ENCODE measurements around the gene SASS6.

Gene SASS6

DNA sequence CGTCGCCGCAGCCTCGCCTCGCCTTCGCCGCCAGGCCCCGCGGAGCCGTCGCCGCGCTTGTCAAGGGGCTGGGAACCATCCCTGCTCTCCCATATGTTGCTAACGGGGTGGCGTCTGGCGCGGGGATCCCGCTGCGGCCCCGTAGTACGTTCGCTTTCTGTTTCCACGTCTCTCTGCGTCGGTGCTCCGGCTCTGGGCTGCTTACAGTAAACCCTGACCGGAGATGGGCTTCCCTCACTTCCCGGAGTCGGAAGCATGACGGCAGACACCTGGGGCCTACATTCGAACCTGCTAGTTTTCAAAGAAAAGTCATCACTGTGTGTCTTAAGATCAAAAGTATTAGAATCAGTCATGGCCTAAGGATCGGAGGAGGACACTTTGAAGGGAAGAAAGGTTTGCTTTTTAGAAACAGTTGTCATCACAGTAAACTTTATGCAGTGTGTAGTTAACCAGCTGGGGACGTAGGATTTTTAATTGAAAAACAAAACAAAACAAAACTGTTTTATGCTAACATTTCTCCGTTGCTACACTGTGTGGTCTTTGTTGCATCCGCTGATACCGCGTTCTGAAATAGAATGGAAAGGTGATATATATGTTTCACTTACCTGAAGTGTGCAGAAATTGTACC, 94.0 kb downstream of the SASS6 start:
- DNase-seq: peak; percentile 68 to 85 (median 78)

DNA sequence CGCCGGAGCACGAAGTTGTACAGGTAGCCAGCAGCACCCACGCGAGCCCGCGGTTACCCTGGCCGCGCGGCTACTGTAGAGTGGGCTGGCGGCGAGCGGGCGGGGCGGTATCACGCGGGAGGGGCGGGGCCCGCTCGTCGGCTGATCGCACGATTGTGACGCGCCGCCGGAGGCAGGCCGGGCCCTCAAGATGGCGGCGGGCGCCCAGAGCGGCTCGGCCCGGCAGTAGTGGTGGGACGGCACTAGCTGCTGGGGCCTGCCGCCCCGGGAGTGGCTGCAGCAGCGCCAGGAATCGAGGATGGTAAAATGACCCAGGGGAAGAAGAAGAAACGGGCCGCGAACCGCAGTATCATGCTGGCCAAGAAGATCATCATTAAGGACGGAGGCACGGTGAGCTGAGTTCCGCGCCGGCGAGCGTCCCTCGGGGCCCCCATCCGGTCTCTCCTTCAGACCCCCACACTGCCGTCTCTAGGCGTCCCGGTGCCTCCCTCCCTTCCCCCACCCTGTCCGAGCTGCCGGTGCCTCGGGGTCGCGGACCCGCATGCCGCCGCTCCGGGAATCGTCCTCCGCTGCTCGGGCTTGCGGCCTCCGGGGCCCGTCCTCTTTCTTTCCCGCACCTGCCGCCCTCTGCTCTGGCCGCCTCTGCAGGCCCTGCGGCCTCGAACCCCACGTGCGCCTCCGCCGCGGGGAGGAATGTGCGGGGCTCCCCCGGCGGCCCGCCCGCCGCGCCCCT, 94.6 kb downstream of the SASS6 start:
- DNase-seq: peak; percentile 79 to 89 (median 82)

DNA sequence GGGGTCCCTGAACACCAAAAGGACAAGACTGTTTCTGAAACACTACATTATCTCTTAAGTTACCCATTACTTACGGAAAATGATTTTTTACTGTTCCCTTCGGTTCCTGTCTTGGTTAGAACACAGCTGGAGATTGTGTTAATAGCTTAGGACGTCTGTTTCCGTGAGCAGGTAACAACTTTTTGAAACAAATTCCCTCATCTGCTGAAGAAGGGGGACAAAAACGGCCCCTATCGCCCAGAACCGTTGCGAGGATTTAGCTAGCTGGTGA, 95.1 kb downstream of the SASS6 start:
- DNase-seq: no peak

DNA sequence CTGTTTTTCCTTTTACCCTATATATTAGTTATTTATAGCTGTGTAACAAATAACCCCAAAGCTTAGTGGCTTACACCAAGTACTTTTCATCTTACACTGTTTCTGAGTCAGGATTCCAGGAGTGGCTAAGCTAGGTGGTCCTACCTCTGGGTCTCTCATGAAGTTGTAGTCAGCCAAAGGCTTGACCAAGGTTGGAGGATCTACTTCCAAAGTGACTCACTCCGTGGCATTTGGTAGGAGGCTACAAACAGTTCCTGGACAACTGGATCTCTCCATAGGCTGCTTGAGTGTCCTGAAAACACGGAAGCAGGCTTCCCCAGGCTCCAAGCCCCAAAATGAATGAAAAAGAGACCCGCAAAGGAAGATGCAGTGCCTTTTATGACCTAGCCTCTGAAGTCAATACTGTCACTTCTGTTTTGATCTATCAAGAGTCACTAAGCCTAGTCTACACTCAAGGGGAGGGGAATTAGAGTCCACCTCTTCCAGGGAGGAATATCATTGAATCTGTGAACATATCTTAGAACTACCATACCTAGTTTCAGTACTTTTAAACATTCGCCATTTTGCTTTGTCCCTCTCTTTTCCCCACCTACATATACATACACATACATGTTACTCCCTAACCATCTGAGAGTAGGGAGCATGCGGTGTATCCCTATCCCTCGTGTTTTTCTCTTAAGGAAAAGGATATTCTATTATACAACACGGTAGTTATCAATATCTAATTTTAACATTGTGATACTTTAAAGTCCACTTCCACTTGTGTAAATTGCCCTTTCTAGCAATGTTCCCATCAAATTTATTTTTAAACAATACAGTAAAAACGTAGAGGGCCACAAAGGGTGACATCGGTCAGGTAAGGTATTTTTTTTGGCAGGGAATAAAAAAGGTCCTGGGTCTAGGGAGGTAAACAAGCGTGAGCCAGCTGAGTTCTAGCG, 95.7 kb downstream of the SASS6 start:
- DNase-seq: peak in 3 of 6 experiments; percentile 2 to 32 (median 12)

DNA sequence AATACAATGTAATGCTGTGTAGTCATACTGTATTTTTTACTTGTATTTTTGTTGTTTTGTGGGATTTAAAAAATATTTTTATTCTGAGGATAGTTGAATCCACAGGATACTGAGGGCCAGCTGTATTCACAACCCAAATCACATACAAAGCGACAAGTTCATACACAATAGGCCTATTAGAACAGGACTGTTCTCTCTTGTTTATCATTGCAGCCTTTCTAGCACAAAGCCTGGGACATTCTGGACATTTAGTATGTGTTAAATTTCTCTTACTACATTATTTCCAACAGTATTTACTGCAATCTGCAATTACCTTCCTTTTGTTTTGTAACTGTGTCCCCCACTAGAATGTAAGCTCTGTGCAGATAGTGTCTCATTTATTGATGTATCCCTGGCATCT, 97.5 kb downstream of the SASS6 start:
- DNase-seq: no peak

DNA sequence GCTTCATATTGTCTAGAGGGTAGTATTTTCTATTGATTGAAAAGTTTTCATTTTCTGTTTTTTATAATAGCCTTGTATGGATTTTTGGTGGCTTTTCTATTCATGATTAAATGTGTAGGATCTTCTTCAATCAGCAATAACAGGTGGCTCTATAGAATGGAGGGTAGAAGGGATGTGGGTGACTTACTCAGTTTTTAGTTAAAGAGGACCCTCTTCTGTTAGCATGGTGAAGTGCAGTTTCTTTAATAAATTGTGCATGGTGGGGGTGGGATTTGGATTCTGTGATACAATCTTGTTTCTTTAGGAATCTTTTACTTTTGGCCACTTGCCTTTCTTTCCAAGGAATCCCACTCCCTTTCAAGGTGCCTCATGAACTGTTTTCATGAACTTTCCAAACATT, 98.3 kb downstream of the SASS6 start:
- DNase-seq: peak in 2 of 6 experiments; percentile 15 to 32
